ENCODE data around the gene RFLNA.
"Not testable (repeated sequence)": the region's sequence is repeated elsewhere in the genome, so short reads cannot be mapped to it uniquely, and the experiment has no call there.

Gene RFLNA

DNA sequence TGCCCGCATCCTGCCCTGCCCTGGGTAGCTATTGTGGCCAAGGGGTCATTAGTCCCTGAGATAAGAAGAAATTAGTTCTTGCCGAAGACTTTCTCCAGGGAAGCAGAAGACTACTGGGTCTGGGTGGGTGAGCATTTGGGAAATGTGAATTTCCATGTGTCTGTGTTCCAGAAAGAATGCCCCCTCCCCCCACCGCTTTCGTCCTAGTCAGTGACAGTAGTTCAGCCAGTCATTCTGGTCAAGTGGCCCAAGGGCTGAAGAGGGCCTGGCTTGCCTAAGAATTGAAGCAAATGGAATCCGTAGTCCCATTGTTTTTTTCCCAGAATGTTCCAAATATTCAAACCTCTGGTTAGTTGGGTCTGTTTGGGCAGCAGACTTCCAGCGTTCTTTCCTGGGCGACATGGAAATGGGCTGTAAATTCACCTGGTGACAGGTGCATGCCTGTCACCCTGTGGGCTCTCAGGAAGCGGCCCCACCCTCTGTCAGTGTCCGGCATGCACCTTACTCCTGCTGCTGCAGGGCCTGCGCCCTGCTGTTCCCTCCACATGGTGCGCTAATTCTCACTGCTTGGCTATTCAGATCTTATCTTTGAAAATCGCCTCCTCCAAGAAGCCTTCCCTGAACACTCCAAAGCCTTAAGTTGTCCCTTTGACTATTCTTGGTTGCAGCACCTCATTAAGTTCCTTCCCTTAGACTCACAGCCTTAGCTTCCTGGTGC is 1.4 kb upstream of the RFLNA start:
- TF ChIP-seq POLR2A (IDR thresholded peaks at IDR 0.05; ENCODE audit: low read length) (no peak), GATA1 (IDR thresholded peaks at IDR 0.05; ENCODE audit: low read depth, low read length) (no peak)
- DNase-seq = no peak

DNA sequence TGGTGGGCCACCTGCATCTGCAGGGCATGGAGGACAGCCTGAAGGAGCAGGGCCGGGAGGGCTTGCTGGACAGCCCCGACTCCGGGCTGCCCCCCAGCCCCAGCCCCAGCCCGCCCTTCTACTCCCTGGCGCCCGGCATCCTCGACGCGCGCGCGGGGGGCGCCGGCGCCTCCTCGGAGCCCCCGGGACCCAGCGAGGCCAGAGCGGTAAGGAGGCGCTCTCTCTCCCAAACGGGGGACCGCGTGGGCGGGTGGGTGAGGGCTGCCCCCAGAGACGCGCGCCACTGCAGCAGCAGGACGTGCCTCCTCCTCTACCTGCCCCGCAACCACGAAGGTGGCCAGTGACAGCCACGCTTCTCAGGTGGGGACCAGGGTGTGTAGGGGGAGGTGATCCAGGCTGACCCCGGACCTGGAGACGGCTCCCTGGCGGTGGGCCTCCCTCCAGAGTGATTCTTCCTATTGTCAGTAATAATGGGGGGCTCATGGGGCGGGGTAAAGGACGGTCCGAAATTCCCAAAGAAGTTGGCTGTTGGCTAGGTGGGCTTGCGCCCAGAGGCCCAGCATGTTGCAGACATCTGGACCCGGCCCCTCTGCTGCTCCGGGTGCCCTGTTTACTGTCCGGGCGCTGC is 652 bp downstream of the RFLNA start:
- TF ChIP-seq POLR2A (IDR thresholded peaks at IDR 0.05; ENCODE audit: low read length) (no peak), GATA1 (IDR thresholded peaks at IDR 0.05; ENCODE audit: low read depth, low read length) (no peak)
- DNase-seq = no peak

DNA sequence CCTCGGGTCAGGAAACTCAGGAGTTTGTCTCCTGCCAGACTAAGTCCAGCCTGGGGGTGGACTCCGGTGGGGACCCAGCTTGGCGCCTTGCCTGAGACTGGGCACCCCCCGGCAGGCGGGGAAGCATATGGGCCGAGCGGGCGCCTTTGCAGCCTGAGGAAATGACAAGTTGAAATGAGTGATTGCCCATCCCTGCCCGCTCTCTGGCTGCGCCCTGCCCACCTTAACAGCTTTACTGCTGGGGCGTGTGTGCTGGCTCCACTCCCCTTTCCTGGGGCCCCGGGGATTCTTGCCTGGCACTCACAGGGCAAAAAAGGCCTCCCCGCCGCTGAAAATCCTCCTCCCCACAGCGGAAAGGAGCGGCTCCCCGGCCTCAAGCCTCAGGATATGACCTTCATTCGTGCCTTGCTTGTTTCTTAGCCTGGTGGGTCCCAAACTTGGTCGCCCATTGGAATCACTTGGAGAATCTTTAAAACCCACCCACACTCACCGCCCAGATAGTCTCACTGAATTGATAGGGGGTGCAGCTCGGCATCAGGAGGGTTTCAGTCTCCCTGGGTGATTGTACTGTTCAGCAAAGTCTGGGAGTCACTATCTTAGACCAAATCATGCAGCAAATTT is 1.5 kb downstream of the RFLNA start:
- no peak for DNase-seq
- TF ChIP-seq POLR2A (IDR thresholded peaks at IDR 0.05; ENCODE audit: low read length) (no peak), GATA1 (IDR thresholded peaks at IDR 0.05; ENCODE audit: low read depth, low read length) (no peak)

GRCh38 chr12:124296916-124297351 is 2.0 kb downstream of the RFLNA start:
- DNase-seq = no peak
- TF ChIP-seq GATA1 (IDR thresholded peaks at IDR 0.05; ENCODE audit: low read depth, low read length) (no peak), POLR2A (IDR thresholded peaks at IDR 0.05; ENCODE audit: low read length) (no peak)

DNA sequence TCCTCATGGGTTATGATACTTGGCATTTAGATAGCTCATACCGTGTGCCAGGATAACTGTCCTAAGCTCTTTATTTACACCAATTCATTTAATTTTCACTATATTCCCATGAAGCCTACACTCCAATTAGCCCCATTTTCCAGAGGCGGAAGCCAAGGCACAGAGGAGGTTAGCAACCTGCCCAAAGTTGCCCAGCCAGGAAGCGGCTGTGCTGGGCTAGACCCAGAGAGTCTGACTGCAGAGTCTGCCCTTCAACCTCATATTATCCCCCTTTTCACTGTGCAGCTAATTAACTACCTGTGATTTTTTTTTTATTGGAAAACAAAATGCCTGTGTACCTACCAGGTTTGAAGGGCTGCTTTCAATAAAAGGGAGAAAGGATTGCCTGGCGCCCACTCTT is 2.5 kb downstream of the RFLNA start:
- no peak for DNase-seq
- no peak for TF ChIP-seq GATA1 (IDR thresholded peaks at IDR 0.05; ENCODE audit: low read depth, low read length)
- TF ChIP-seq POLR2A (IDR thresholded peaks at IDR 0.05; ENCODE audit: low read length) = no peak

- TF ChIP-seq POLR2A (IDR thresholded peaks at IDR 0.05; ENCODE audit: low read length) = no peak
- TF ChIP-seq GATA1 (IDR thresholded peaks at IDR 0.05; ENCODE audit: low read depth, low read length) = no peak
- no peak for DNase-seq
Measured at GRCh38 chr12:124297856-124298255, 3.0 kb downstream of the RFLNA start.

DNA sequence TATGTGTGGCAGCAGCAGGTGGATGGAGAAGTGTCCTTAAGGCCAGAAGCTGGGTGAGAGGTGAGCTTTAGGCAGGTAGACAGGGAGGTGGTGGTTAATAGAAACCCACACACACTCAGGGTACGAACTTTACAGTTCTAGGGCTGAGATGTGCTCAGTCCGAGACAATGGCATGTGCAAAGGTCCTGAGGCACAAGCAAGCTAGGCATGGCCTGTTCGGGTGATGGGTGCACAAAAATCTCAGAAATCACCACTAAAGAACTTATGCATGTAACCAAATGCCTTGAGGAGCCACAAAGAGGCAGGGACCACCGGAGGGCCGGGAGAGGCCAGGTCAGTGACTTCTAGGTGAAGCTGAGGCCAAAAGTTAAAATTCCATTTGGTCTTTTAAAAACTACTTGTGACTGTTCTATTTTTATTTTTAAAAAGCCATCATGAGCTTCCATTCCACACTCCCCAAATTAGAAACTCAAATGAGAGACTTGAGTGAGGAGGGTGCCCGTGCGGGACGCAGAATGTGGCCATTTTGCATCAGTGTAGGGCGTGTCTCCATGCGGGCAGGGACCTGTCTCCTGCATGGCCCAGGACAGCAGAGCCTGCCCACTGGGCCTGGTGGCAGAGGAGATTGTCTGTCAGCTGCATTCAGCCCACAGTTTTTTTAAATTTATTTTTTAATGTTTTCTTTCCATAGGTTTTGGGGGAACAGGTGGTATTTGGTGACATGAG is 4.0 kb downstream of the RFLNA start:
- no peak for TF ChIP-seq GATA1 (IDR thresholded peaks at IDR 0.05; ENCODE audit: low read depth, low read length)
- no peak for TF ChIP-seq POLR2A (IDR thresholded peaks at IDR 0.05; ENCODE audit: low read length)
- no peak for DNase-seq

- no peak for DNase-seq
- no peak for TF ChIP-seq GATA1 (IDR thresholded peaks at IDR 0.05; ENCODE audit: low read depth, low read length)
Measured at GRCh38 chr12:124299628-124300388, 4.9 kb downstream of the RFLNA start.

DNA sequence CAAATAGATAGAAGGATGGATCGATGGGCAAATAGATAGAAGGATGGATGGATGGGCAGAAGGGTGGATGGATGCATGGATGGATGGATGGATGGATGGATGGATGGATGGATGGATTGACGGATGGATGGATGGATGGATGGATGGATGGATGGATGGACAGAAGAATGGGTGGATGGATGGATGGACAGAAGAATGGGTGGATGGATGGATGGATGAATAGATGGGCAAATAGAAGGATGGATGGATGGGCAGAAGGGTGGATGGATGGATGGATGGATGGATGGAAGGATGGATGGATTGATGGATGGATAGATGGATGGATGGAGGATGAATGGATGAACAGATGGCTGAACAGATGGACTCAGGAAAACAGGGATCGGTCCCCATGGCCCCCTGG is 5.8 kb downstream of the RFLNA start:
- not testable (repeated sequence) for DNase-seq

GRCh38 chr12:124301084-124301654 is 6.3 kb downstream of the RFLNA start:
- no peak for DNase-seq
- no peak for TF ChIP-seq GATA1 (IDR thresholded peaks at IDR 0.05; ENCODE audit: low read depth, low read length)
- no peak for TF ChIP-seq POLR2A (IDR thresholded peaks at IDR 0.05; ENCODE audit: low read length)

- DNase-seq = no peak
- TF ChIP-seq GATA1 (IDR thresholded peaks at IDR 0.05; ENCODE audit: low read depth, low read length) (no peak), POLR2A (IDR thresholded peaks at IDR 0.05; ENCODE audit: low read length) (no peak)
Measured at GRCh38 chr12:124302241-124302806, 7.4 kb downstream of the RFLNA start.

- no peak for TF ChIP-seq GATA1 (IDR thresholded peaks at IDR 0.05; ENCODE audit: low read depth, low read length)
- TF ChIP-seq POLR2A (IDR thresholded peaks at IDR 0.05; ENCODE audit: low read length) = no peak
- DNase-seq = no peak
Measured at GRCh38 chr12:124302807-124303578, 8.1 kb downstream of the RFLNA start.

Data from erythroblast (primary cell).